Thoracic aorta (tissue), 2 donors: ENCODE data around the gene KRTAP22-2. TPM values are rescaled to one million over a fixed set of nuclear protein-coding genes. Genes with fewer than 3 reads are reported as not detected.

Experiments used
- ATAC-seq: fragments of 150-250 bp; one replicate; pipeline ENCODE4 v1.8.0; 2017; ENCODE audit warnings: low read depth; ENCODE audit not compliant: insufficient number of reproducible peaks, low FRiP score
- DNase-seq: peaks from one replicate; pipeline ENCODE4 v3.0.0-alpha.2; 2020; ENCODE audit warnings: low spot score
- H3K27ac ChIP-seq, 2 donors: fragments of 200-600 bp; sonication (generic); 1 replicate in 1 of 2; 2 replicates in 1 of 2; pipeline ENCODE4 v1.5.1; 2016; ENCODE audit warnings: mild to moderate bottlenecking in 2 of 2, moderate library complexity in 2 of 2
- H3K27me3 ChIP-seq: fragments of 200-600 bp; sonication (generic); replicated peaks from 2 replicates; pipeline ENCODE4 v1.6.0; 2016; ENCODE audit warnings: mild to moderate bottlenecking; ENCODE audit not compliant: insufficient read depth
- H3K36me3 ChIP-seq: fragments of 200-600 bp; sonication (generic); one replicate; pipeline ENCODE4 v1.5.1; 2016
- H3K4me1 ChIP-seq, 2 donors: fragments of 200-600 bp; sonication (generic); 1 replicate in 1 of 2; 2 replicates in 1 of 2; pipeline versions ENCODE4 v1.5.1 to v1.6.0; 2016; ENCODE audit warnings: low read depth in 2 of 2, mild to moderate bottlenecking in 1 of 2; ENCODE audit not compliant: control insufficient read depth in 1 of 2
- H3K4me3 ChIP-seq: fragments of 200-600 bp; sonication (generic); 2 replicates; pipeline ENCODE4 v1.5.1; 2016; ENCODE audit warnings: mild to moderate bottlenecking
- H3K9me3 ChIP-seq: fragments of 200-600 bp; sonication (generic); 2 replicates; pipeline ENCODE4 v1.5.1; 2016
- CTCF ChIP-seq: fragments of 200-600 bp; sonication (generic); IDR thresholded peaks from one replicate; pipeline ENCODE4 v1.5.1; 2019; ENCODE audit warnings: antibody characterized with exemption
- total RNA-seq, 2 donors: library from RNA; depleted of rRNA; stranded (reverse); fragments of >200 nt; gene quantifications; one replicate each; pipeline versions ENCODE4 v1.1.0 to v1.2.3, GENCODE V29; 2016

Gene KRTAP22-2
- total RNA-seq = not detected

GRCh38 chr21:30590297-30590696, at the start of gene KRTAP22-2:
TSS of gene KRTAP22-2 (minus strand) at chr21:30590397.
- DNase-seq (no peak), ATAC-seq (no peak)
- H3K36me3 ChIP-seq = no peaks in the 10 kb centered on the region
- H3K4me3 ChIP-seq = no peak within 1 kb of the TSS
- H3K9me3 ChIP-seq = no peaks in the 10 kb centered on the region
- no peaks in the 10 kb centered on the region for H3K4me1 ChIP-seq
- no peak within 1 kb of the TSS for H3K27ac ChIP-seq
- H3K27me3 ChIP-seq = no peaks in the 10 kb centered on the region
- no peak for TF ChIP-seq CTCF

GRCh38 chr21:30638686-30639085, 48.5 kb upstream of the KRTAP22-2 start:
- Histone ChIP-seq H3K9me3 (no peaks in the 10 kb centered on the region), H3K27me3 (no peaks in the 10 kb centered on the region), H3K36me3 (no peaks in the 10 kb centered on the region), H3K4me1 (no peaks in the 10 kb centered on the region), H3K27ac (no peak overlapping the region), H3K4me3 (no peak overlapping the region)
- ATAC-seq (no peak), DNase-seq (no peak)
- no peak for TF ChIP-seq CTCF

GRCh38 chr21:30634906-30635305, 44.7 kb upstream of the KRTAP22-2 start, which contains the start of gene KRTAP20-2:
TSS of gene KRTAP20-2 (plus strand) at chr21:30635206. CDS start at chr21:30635264, 58 bp downstream.
- H3K9me3 ChIP-seq = no peaks in the 10 kb centered on the region
- H3K36me3 ChIP-seq = no peaks in the 10 kb centered on the region
- no peak within 1 kb of the TSS for H3K27ac ChIP-seq
- no peaks in the 10 kb centered on the region for H3K4me1 ChIP-seq
- no peaks in the 10 kb centered on the region for H3K27me3 ChIP-seq
- no peak for ATAC-seq
- DNase-seq = no peak
- no peak within 1 kb of the TSS for H3K4me3 ChIP-seq
- no peak for TF ChIP-seq CTCF

GRCh38 chr21:30629200-30629599, 39.0 kb upstream of the KRTAP22-2 start:
- no peaks in the 10 kb centered on the region for H3K4me1 ChIP-seq
- no peak for DNase-seq
- no peaks in the 10 kb centered on the region for H3K9me3 ChIP-seq
- TF ChIP-seq CTCF = no peak
- no peak overlapping the region for H3K4me3 ChIP-seq
- no peak for ATAC-seq
- no peaks in the 10 kb centered on the region for H3K27me3 ChIP-seq
- no peak overlapping the region for H3K27ac ChIP-seq
- H3K36me3 ChIP-seq = no peaks in the 10 kb centered on the region

- H3K36me3 ChIP-seq = no peaks in the 10 kb centered on the region
- no peaks in the 10 kb centered on the region for H3K27me3 ChIP-seq
- H3K27ac ChIP-seq = no peak overlapping the region
- no peaks in the 10 kb centered on the region for H3K4me1 ChIP-seq
- H3K4me3 ChIP-seq = no peak overlapping the region
- no peak for TF ChIP-seq CTCF
- DNase-seq (no peak), ATAC-seq (no peak)
- H3K9me3 ChIP-seq = no peaks in the 10 kb centered on the region
Observed at GRCh38 chr21:30628109-30628508, 37.9 kb upstream of the KRTAP22-2 start.
